Mesothelial cell of epicardium (in vitro differentiated cells): ENCODE results near the gene PTGER1. TPM values are rescaled to one million over a fixed set of nuclear protein-coding genes. Genes with fewer than 3 reads are reported as not detected.

ENCODE experiments used
- DNase-seq, 2 experiments: peaks; one replicate each; pipeline ENCODE4 v3.0.0; 2021; ENCODE audit warnings: low spot score in 2 of 2; ENCODE audit not compliant: unreplicated experiment in 2 of 2
- H3K27ac Mint-ChIP-seq: 2 replicates; pipeline ENCODE4 v1.8.0; 2021; ENCODE audit warnings: mixed read lengths
- H3K27me3 Mint-ChIP-seq: 2 replicates; pipeline ENCODE4 v1.8.0; 2021; ENCODE audit warnings: low read depth, mixed read lengths
- H3K36me3 Mint-ChIP-seq: 2 replicates; pipeline ENCODE4 v1.8.0; 2021; ENCODE audit warnings: mixed read lengths
- H3K4me1 Mint-ChIP-seq: 2 replicates; pipeline ENCODE4 v1.8.0; 2021; ENCODE audit warnings: mixed read lengths
- H3K4me3 Mint-ChIP-seq: 2 replicates; pipeline ENCODE4 v1.8.0; 2021; ENCODE audit warnings: mild to moderate bottlenecking, moderate library complexity, mixed read lengths
- H3K9me3 Mint-ChIP-seq: 2 replicates; pipeline ENCODE4 v1.8.0; 2021; ENCODE audit warnings: mixed read lengths
- total RNA-seq: library from RNA; stranded (reverse); gene quantifications from 3 replicates; pipeline ENCODE4 v1.2.1, GENCODE V29; 2021
- TF ChIP-seq, protein P1 (sequence below): fragments of 200-600 bp; sonication (generic); IDR thresholded peaks from one replicate; pipeline ENCODE4 v1.5.0; 2021; ENCODE audit warnings: antibody characterized with exemption; ENCODE audit not compliant: unreplicated experiment

Gene PTGER1, protein sequence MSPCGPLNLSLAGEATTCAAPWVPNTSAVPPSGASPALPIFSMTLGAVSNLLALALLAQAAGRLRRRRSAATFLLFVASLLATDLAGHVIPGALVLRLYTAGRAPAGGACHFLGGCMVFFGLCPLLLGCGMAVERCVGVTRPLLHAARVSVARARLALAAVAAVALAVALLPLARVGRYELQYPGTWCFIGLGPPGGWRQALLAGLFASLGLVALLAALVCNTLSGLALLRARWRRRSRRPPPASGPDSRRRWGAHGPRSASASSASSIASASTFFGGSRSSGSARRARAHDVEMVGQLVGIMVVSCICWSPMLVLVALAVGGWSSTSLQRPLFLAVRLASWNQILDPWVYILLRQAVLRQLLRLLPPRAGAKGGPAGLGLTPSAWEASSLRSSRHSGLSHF
- 2.8 to 3.5 TPM (median 2.8 TPM) in 3 replicates for total RNA-seq

DNA sequence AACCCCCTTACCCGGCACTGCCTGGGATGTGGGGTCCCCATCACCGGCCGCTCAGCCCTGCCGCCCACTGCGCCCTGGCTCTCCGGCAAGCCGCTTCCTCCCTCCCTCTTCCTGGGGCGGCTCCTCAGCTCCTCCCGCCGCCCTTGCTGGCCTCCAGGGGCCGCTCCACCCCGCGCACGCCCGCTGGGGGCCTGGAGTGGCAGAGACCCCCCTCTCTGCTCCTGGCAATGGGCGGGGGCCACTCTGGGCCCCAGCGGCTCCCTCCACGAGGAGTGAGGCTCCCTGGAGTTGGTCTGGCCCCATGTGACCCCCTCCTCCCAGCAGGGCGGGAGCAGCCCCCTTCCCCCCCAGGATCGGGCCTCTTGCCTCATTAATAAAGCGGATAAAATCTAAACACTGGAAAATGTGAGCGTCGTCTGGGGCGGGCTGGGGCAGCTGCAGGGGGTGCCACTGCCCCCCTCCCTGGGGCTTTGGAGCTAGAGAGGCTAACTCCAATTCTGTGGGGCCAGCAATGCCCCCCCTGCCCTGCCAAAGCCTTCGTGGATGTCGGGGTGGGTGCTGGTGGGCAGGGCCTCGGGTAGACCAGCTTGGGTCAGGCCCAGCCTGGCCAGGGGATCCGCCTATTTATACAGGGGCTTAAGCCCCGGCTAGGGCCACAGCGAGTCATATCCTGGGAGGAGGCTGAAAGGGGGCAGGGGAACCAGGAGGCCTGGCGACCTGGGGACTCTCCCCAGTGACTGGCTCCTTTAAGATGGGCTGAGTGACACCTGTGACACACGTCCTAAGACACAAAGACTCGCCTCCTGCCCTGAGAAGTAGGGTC, at the start of gene PTGER1:
TSS of gene PTGER1 (minus strand) at position 104 of the 823 bp plus-strand sequence. CDS start 1,034 bp downstream, outside the sequence.
- TF ChIP-seq, protein P1, sequence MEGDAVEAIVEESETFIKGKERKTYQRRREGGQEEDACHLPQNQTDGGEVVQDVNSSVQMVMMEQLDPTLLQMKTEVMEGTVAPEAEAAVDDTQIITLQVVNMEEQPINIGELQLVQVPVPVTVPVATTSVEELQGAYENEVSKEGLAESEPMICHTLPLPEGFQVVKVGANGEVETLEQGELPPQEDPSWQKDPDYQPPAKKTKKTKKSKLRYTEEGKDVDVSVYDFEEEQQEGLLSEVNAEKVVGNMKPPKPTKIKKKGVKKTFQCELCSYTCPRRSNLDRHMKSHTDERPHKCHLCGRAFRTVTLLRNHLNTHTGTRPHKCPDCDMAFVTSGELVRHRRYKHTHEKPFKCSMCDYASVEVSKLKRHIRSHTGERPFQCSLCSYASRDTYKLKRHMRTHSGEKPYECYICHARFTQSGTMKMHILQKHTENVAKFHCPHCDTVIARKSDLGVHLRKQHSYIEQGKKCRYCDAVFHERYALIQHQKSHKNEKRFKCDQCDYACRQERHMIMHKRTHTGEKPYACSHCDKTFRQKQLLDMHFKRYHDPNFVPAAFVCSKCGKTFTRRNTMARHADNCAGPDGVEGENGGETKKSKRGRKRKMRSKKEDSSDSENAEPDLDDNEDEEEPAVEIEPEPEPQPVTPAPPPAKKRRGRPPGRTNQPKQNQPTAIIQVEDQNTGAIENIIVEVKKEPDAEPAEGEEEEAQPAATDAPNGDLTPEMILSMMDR, result no peak
- peak within 1 kb of the TSS; percentile 37 for H3K4me3 Mint-ChIP-seq
- H3K27me3 Mint-ChIP-seq, result no peaks in the 10 kb centered on the region
- H3K27ac Mint-ChIP-seq, result peak within 1 kb of the TSS; percentile 15
- H3K36me3 Mint-ChIP-seq, result peaks cover 4% of the 10 kb centered on the region
- DNase-seq, result no peak
- H3K9me3 Mint-ChIP-seq, result no peaks in the 10 kb centered on the region
- H3K4me1 Mint-ChIP-seq, result peaks cover 44% of the 10 kb centered on the region

DNA sequence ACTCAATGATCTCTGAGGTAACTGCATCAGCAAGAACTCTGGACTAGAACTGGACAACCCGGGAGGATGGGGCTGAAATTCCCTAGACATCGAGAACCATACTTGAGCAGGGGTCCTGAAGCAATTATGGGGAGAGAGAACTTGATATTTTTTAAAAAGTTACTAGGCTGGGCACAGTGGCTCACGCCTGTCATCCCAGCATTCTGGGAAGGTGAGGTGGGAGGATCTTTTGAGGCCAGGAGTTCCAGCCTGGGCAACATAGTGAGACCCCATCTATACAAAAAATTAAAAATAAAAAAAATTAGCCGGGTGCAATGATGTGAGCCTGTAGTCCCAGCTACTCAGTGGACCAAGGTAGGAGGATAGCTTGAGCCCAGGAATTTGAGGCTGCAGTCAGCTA, 45.4 kb upstream of the PTGER1 start:
- DNase-seq, result no peak
- no peaks in the 10 kb centered on the region for H3K27me3 Mint-ChIP-seq
- H3K36me3 Mint-ChIP-seq, result peaks cover 12% of the 10 kb centered on the region
- TF ChIP-seq, protein P1, result no peak
- no peaks in the 10 kb centered on the region for H3K9me3 Mint-ChIP-seq
- peaks cover 28% of the 10 kb centered on the region for H3K4me1 Mint-ChIP-seq
- H3K4me3 Mint-ChIP-seq, result no peak overlapping the region
- H3K27ac Mint-ChIP-seq, result no peak overlapping the region

DNA sequence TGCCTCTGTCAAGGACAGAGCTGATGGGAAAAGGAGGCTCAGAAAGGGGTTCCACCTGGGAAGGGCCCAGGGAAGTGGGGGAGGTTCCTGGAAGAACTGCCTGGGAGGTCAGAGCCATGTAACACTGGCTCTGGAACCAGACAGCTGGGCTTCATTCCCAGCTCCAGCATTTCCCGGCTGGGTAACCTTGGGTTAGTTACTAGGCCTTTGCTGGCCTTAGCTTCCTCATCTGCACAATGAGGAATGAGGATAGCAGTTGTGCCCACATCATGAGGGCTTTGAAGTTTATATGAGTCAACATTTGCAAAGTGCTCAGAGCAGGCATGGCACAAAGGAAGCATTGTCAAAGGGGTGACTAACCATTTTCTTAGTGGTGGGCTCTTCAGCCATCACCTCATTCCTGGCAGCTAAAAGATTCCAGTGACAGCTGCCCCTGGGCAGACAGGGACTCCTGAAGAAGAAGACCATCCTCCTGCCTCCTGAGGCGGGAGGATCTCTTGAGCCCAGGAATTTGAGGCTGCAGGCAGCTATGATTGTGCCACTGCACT, 44.8 kb upstream of the PTGER1 start:
- TF ChIP-seq, protein P1, result no peak
- peaks cover 31% of the 10 kb centered on the region for H3K4me1 Mint-ChIP-seq

DNA sequence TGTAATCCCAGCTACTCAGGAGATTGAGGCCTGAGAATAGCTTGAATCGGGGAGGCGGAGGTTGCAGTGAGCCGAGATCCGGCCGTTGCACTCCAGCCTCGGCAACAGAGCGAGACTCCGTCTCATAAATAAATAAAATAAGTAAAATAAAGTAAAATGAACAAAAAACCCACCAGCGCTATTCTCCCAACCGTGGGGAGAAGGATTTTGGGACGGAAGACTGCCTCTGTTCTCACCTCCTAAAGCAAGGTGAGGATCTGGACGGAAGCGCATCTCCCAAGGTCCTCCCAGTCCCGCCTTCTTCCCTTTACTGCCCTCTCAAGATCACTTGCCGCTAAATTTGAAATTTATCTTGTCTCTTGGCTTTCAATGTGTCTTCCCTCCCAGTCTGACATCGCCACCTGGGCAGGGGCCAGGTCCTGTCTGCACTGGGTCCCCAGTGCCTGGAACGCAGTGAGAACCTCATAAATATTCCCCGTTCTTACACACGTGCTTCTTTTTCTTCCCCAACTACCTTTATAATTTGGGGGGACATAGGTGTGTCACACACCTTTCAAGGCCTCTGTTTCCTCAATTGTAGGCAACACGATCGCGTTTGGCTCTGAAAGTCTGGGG, 44.2 kb upstream of the PTGER1 start:
- peaks cover 23% of the 10 kb centered on the region for H3K36me3 Mint-ChIP-seq
- no peaks in the 10 kb centered on the region for H3K9me3 Mint-ChIP-seq
- peak overlapping the region; percentile 90 for H3K4me3 Mint-ChIP-seq
- no peaks in the 10 kb centered on the region for H3K27me3 Mint-ChIP-seq
- no peak for DNase-seq
- peaks cover 36% of the 10 kb centered on the region for H3K4me1 Mint-ChIP-seq
- peak overlapping the region; percentile 94 for H3K27ac Mint-ChIP-seq
- TF ChIP-seq, protein P1, result no peak

More for the DNA sequence above, 44.8 kb upstream of the PTGER1 start:
- no peak for DNase-seq
- H3K4me3 Mint-ChIP-seq, result peak overlapping the region; percentile 90
- peaks cover 18% of the 10 kb centered on the region for H3K36me3 Mint-ChIP-seq
- no peaks in the 10 kb centered on the region for H3K9me3 Mint-ChIP-seq
- H3K27ac Mint-ChIP-seq, result peak overlapping the region; percentile 94
- no peaks in the 10 kb centered on the region for H3K27me3 Mint-ChIP-seq

DNA sequence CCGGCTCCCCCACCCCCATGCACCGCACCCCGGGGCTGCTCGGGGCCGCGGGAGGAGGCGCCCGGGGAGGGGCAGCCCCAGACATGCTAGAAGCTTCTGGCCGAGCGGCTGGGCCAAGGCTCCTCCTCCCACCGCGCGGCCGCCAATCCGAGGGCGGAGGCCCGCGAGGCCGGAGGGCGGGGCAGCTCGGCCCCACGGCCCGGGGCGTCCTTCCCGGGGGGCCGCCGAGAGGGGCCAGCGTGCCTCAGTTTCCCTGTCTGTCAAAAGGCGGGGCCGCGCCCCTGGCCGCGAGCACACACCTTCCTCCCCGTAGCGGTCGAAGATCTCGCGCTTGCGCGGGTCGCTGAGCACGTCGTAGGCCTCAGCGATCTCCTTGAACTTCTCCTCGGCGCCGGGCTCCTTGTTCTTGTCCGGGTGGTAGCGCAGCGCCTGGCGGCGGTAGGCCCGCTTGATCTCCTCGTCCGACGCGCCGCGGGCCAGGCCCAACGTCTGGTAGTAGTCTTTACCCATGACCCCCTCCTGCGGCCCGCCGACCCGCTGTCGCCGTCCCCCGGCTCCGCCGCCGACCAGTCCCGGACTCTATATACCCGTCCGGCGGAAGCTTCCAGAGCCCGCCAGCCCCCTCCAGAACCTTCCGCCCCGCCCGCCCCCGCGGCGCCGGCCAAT, 42.8 kb upstream of the PTGER1 start, which contains the start of gene DNAJB1:
TSS of gene DNAJB1 (minus strand) at position 558 of the 666 bp plus-strand sequence. CDS start at position 510, 48 bp downstream.
- peak within 1 kb of the TSS; percentile 98 for H3K27ac Mint-ChIP-seq

More for the DNA sequence above, 42.8 kb upstream of the PTGER1 start, which contains the start of gene DNAJB1:
- Mint-ChIP-seq H3K9me3 (no peaks in the 10 kb centered on the region), H3K4me3 (peak within 1 kb of the TSS; percentile 90), H3K36me3 (peaks cover 26% of the 10 kb centered on the region), H3K4me1 (peaks cover 36% of the 10 kb centered on the region), H3K27me3 (no peaks in the 10 kb centered on the region)
- TF ChIP-seq, protein P1, result no peak
- peak; percentile 48 to 71 for DNase-seq
